ENCODE data around the gene IVNS1ABP. TPM values are rescaled to one million over a fixed set of nuclear protein-coding genes. Genes with fewer than 3 reads are reported as not detected.

IVNS1ABP gene
- total and polyA plus RNA-seq, 9 of the 15 experiments (the other 6 are each of a cell fraction or from before 2014, with no cell fraction given): 30.6 to 126 (median 77.7) TPM

- peak; percentile 52; the same call in 1 of the 2 replicates for TF ChIP-seq HMBOX1 (IDR thresholded peaks at IDR 0.05)
- TF ChIP-seq ZNF121 (CRISPR knock-in tag; conservative IDR thresholded peaks at IDR 0.05): no peak
- TF ChIP-seq POLR2G (IDR thresholded peaks at IDR 0.05; ENCODE audit: low read depth, low read length): 0 out of 2 replicates have a peak, but pooled peaks have one; percentile 24
- no peak for TF ChIP-seq DDX20 (tag; IDR thresholded peaks at IDR 0.05; ENCODE audit: low read depth)
- TF ChIP-seq U2AF1 (optimal IDR thresholded peaks at IDR 0.05; ENCODE audit: low read depth, low read length): no peak
- TF ChIP-seq TEAD1 (CRISPR knock-in tag; IDR thresholded peaks at IDR 0.05): peak; percentile 96 to 98
- TF ChIP-seq YY1 (IDR thresholded peaks at IDR 0.05; ENCODE audit: borderline replicate concordance in 1 of 3, control insufficient read depth in 1 of 3, extremely low read depth in 1 of 3, insufficient read depth in 3 of 3, insufficient read length in 1 of 3, insufficient replicate concordance in 2 of 3, low read depth in 1 of 3, low read length in 2 of 3): peak in 1 of 3 experiments; percentile 16
- TF ChIP-seq TAF1 (IDR thresholded peaks at IDR 0.05; ENCODE audit: control insufficient read depth, extremely low read depth, insufficient read depth, low read length, severe bottlenecking): peak; percentile 34
- peak in 1 of 2 experiments; percentile 43; a peak in 1 of 4 replicates for TF ChIP-seq UBTF (IDR thresholded peaks at IDR 0.05; ENCODE audit: borderline replicate concordance in 1 of 2, low read depth in 2 of 2, low read length in 2 of 2)
- no peak for TF ChIP-seq MBD1 (CRISPR knock-in tag; IDR thresholded peaks at IDR 0.05)
- no peak for TF ChIP-seq HNRNPL (IDR thresholded peaks at IDR 0.05; ENCODE audit: low read depth, low read length)
- no peak for TF ChIP-seq SMAD2 (IDR thresholded peaks at IDR 0.05; ENCODE audit: low read depth, low read length)
- no peak for TF ChIP-seq ZNF282 (CRISPR knock-in tag; IDR thresholded peaks at IDR 0.05)
- TF ChIP-seq HNRNPK (IDR thresholded peaks at IDR 0.05; ENCODE audit: low read depth, low read length, poor library complexity, severe bottlenecking): no peak
- TF ChIP-seq CEBPB (tag; IDR thresholded peaks at IDR 0.05): no peak
- peak; percentile 99 for TF ChIP-seq ARID1B (IDR thresholded peaks at IDR 0.05)
- 0 out of 2 replicates have a peak, but pooled peaks have one; percentile 32 for TF ChIP-seq ZNF449 (CRISPR knock-in tag; IDR thresholded peaks at IDR 0.05)
- TF ChIP-seq SRSF1 (IDR thresholded peaks at IDR 0.05; ENCODE audit: low read depth, low read length): no peak
- peak; percentile 98; a peak in 3 of 4 replicates for TF ChIP-seq ARNT (IDR thresholded peaks at IDR 0.05)
- TF ChIP-seq XRCC4 (IDR thresholded peaks at IDR 0.05; ENCODE audit: extremely low read depth, insufficient read depth, insufficient read length): no peak
These were observed 32.3 kb downstream of the IVNS1ABP start (continued) for GRCh38 chr1:185284533-185285276.
